Endothelial cell (in vitro differentiated cells): ENCODE results near the gene TRMT112. TPM values are rescaled to one million over a fixed set of nuclear protein-coding genes. Genes with fewer than 3 reads are reported as not detected.
"Not testable (repeated sequence)": the region's sequence is repeated elsewhere in the genome, so short reads cannot be mapped to it uniquely, and the experiment has no call there.

Experiments
- DNase-seq: peaks from one replicate; pipeline ENCODE4 v3.0.0; 2021; ENCODE audit warnings: low spot score
- H3K27ac Mint-ChIP-seq: one replicate; pipeline ENCODE4 v1.8.0; 2021; ENCODE audit warnings: mixed read lengths, inconsistent platforms; ENCODE audit not compliant: unreplicated experiment
- H3K27me3 Mint-ChIP-seq: one replicate; pipeline ENCODE4 v1.8.0; 2021; ENCODE audit warnings: mild to moderate bottlenecking, moderate library complexity, mixed read lengths, inconsistent platforms; ENCODE audit not compliant: unreplicated experiment
- H3K36me3 Mint-ChIP-seq: one replicate; pipeline ENCODE4 v1.8.0; 2021; ENCODE audit warnings: mild to moderate bottlenecking, low read depth, mixed read lengths, inconsistent platforms; ENCODE audit not compliant: unreplicated experiment
- H3K4me1 Mint-ChIP-seq: one replicate; pipeline ENCODE4 v1.8.0; 2021; ENCODE audit warnings: mild to moderate bottlenecking, mixed read lengths, inconsistent platforms; ENCODE audit not compliant: unreplicated experiment
- H3K4me3 Mint-ChIP-seq: one replicate; pipeline ENCODE4 v1.8.0; 2021; ENCODE audit warnings: mild to moderate bottlenecking, mixed read lengths, inconsistent platforms; ENCODE audit not compliant: unreplicated experiment
- H3K9me3 Mint-ChIP-seq: one replicate; pipeline ENCODE4 v1.8.0; 2021; ENCODE audit warnings: mixed read lengths, inconsistent platforms; ENCODE audit not compliant: unreplicated experiment
- total RNA-seq: library from RNA; stranded (reverse); fragmentation: NEBNext Ultra II Directional; extraction: Animal tissue kit (Norgen Biotek cat#: 25700); gene quantifications from one replicate; pipeline ENCODE4 v1.2.1, GENCODE V29; 2021; ENCODE audit not compliant: unreplicated experiment
- TF ChIP-seq, protein P1 (sequence below): fragments of 200-600 bp; sonication (generic); IDR thresholded peaks from one replicate; pipeline ENCODE4 v1.5.0; 2021; ENCODE audit warnings: antibody characterized with exemption; ENCODE audit not compliant: unreplicated experiment

Gene TRMT112
- total RNA-seq, 1 donor from 2014 or later: 138 TPM

DNA sequence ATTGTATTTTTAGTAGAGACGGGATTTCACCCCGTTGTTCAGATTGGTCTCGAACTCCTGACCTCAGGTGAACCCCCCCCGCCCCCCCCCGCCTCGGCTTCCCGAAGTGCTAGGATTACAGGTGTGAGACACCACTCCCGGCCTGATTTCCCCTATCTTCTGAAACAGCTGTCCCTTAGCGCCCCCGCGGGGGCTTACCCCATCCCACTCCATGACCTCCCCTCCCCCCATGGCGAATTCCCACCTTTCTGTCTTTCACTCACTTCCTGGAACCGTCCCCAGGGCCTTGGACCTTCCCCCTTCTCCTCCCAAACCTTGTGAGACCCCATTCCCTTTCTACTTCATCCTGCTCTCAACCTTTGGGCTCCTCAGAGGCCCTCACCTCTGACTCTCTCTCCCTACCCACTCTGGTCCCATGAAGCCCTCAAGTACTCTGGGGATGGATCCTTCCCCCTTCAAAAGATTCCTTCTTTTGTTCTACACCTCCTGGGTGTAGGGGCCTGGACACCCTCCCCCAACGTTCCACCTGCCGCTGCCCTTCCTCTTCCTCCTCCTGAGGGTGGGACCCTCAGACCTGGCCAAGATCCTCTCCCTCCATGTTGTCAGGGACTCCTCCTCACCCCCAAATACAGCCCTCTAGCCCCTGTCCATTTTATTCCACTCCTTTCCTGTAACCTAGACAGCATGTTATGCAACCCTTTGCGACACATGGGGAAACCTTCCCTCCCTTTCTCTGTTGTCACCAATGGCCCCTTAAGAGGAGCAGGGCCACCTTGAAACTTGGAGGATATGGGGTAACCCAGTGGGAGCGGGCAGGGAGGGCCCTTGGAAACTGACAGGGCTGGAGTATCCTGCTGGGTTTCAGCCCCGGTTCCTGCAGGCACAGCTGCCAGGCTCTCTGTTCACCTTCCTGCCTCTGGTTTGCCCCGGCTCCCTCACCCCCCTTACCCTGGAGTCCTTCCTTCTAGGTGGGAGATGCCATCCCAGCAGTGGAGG lies 1.7 kb upstream of the TRMT112 start:
- H3K9me3 Mint-ChIP-seq: no peaks in the 10 kb centered on the region
- H3K4me1 Mint-ChIP-seq: peaks cover 23% of the 10 kb centered on the region
- H3K4me3 Mint-ChIP-seq: peak overlapping the region; percentile 94
- TF ChIP-seq, protein P1, sequence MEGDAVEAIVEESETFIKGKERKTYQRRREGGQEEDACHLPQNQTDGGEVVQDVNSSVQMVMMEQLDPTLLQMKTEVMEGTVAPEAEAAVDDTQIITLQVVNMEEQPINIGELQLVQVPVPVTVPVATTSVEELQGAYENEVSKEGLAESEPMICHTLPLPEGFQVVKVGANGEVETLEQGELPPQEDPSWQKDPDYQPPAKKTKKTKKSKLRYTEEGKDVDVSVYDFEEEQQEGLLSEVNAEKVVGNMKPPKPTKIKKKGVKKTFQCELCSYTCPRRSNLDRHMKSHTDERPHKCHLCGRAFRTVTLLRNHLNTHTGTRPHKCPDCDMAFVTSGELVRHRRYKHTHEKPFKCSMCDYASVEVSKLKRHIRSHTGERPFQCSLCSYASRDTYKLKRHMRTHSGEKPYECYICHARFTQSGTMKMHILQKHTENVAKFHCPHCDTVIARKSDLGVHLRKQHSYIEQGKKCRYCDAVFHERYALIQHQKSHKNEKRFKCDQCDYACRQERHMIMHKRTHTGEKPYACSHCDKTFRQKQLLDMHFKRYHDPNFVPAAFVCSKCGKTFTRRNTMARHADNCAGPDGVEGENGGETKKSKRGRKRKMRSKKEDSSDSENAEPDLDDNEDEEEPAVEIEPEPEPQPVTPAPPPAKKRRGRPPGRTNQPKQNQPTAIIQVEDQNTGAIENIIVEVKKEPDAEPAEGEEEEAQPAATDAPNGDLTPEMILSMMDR: no peak
- peaks cover 16% of the 10 kb centered on the region for H3K27me3 Mint-ChIP-seq
- peak overlapping the region; percentile 80 for H3K27ac Mint-ChIP-seq
- H3K36me3 Mint-ChIP-seq: peaks cover 23% of the 10 kb centered on the region
- DNase-seq: no peak

DNA sequence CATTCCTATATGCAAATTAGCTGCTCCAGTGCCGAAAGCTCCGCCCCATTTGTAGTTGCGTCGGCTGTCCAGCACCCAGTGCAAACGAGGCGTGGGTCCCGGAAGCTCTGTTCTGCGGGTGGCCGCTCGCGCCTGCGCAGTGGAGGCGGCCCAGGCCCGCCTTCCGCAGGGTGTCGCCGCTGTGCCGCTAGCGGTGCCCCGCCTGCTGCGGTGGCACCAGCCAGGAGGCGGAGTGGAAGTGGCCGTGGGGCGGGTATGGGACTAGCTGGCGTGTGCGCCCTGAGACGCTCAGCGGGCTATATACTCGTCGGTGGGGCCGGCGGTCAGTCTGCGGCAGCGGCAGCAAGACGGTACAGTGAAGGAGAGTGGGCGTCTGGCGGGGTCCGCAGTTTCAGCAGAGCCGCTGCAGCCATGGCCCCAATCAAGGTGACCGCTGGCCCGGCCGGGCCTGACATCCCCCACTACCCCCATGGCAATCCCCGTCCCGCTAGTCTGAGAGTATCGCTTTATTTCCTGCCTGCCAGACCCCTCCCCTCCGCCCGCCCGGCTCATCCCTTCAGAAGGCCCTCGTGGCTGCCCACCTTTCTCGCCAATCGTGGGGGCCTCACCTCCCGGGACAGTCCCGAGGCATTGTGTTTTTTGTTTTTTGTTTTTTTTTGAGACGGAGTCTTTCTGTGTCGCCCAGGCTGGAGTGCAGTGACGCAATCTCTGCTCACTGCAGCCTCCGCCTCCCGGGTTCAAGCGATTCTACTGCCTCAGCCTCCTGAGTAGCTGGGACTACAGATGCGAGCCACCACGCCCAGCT lies 804 bp upstream of the TRMT112 start, which contains the start of gene PRDX5:
PRDX5 (plus strand) TSS at position 161 of the 805 bp plus-strand sequence; CDS start at position 256, 95 bp downstream.
- TF ChIP-seq, protein P1: no peak
- Mint-ChIP-seq H3K36me3 (peaks cover 27% of the 10 kb centered on the region), H3K4me1 (peaks cover 17% of the 10 kb centered on the region), H3K27ac (peak within 1 kb of the TSS; percentile 92), H3K9me3 (no peaks in the 10 kb centered on the region), H3K4me3 (peak within 1 kb of the TSS; percentile 94), H3K27me3 (peaks cover 18% of the 10 kb centered on the region)
- DNase-seq: peak; percentile 90

DNA sequence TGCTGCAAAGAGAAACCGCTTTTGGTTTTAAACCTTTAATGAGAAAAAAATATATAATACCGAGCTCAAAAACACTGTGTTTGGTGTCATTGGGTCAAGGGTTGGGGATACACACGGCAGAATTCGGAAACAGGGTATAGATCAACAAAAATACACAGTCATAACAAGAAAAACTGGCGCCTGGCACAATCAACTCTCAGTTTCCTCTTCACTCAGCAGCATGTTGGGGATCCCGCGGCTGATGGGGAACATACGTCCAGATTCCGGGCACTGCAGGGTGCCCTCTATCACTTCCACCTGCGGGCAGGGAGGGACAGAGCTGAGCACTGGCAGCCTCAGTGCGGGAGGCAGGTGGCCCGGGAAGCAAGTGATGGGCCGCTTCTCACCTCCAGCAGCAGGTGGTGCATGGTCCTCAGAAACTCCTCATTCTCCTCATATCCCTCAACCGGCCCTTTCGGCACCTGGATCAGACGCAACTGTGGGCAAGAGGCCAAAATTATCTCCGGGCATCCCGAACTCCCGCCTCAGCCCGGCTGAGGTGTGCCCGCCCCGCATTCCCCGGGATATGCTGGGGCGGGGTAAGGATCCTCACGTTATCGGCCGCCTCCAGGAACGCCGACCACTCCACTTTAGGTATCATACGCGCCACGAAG lies 561 bp downstream of the TRMT112 start:
- H3K27ac Mint-ChIP-seq: peak overlapping the region; percentile 92
- peaks cover 33% of the 10 kb centered on the region for H3K36me3 Mint-ChIP-seq
- H3K9me3 Mint-ChIP-seq: no peaks in the 10 kb centered on the region
- TF ChIP-seq, protein P1: no peak
- H3K4me3 Mint-ChIP-seq: peak overlapping the region; percentile 94
- H3K27me3 Mint-ChIP-seq: peaks cover 23% of the 10 kb centered on the region
- no peak for DNase-seq
- H3K4me1 Mint-ChIP-seq: peaks cover 22% of the 10 kb centered on the region

DNA sequence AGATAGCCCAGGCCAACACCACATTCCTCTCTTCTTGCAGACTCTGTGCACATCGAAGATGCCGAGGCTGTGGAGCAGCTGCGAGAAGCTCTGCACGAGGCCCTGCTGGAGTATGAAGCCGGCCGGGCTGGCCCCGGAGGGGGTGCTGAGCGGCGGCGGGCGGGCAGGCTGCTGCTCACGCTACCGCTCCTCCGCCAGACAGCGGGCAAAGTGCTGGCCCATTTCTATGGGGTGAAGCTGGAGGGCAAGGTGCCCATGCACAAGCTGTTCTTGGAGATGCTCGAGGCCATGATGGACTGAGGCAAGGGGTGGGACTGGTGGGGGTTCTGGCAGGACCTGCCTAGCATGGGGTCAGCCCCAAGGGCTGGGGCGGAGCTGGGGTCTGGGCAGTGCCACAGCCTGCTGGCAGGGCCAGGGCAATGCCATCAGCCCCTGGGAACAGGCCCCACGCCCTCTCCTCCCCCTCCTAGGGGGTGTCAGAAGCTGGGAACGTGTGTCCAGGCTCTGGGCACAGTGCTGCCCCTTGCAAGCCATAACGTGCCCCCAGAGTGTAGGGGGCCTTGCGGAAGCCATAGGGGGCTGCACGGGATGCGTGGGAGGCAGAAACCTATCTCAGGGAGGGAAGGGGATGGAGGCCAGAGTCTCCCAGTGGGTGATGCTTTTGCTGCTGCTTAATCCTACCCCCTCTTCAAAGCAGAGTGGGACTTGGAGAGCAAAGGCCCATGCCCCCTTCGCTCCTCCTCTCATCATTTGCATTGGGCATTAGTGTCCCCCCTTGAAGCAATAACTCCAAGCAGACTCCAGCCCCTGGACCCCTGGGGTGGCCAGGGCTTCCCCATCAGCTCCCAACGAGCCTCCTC lies 1.5 kb downstream of the TRMT112 start:
- H3K9me3 Mint-ChIP-seq, DNase-seq, H3K27ac Mint-ChIP-seq: not testable (repeated sequence)
- Mint-ChIP-seq H3K4me1 (peaks cover 21% of the 10 kb centered on the region), H3K4me3 (peak overlapping the region; percentile 94), H3K36me3 (peaks cover 26% of the 10 kb centered on the region), H3K27me3 (peaks cover 23% of the 10 kb centered on the region)
